K562 (cell line): ENCODE data around the gene MKLN1. TPM values are rescaled to one million over a fixed set of nuclear protein-coding genes. Genes with fewer than 3 reads are reported as not detected.

ENCODE experiments used
- HDAC1 ChIP-seq, 2 experiments: fragments of 450-650 bp; IDR thresholded peaks; 2 replicates each; pipeline ENCODE4 v1.6.1; 2016 to 2017; ENCODE audit warnings: inconsistent platforms in 1 of 2, mild to moderate bottlenecking in 1 of 2, moderate library complexity in 1 of 2
- NONO ChIP-seq, 2 experiments: fragments of 200-400 bp in 1 of 2; fragments of 450-650 bp in 1 of 2; formaldehyde crosslinking in 1 of 2; IDR thresholded peaks; 2 replicates each; pipeline ENCODE4 v1.6.1; 2017; ENCODE audit warnings: low read depth in 2 of 2, mild to moderate bottlenecking in 2 of 2, moderate library complexity in 2 of 2, low read length in 1 of 2
- RBM17 ChIP-seq: fragments of 200-400 bp; formaldehyde crosslinking; IDR thresholded peaks from 2 replicates; pipeline ENCODE4 v1.6.1; 2017; ENCODE audit warnings: low read depth, mild to moderate bottlenecking, low read length, borderline replicate concordance
- RNF2 ChIP-seq: sonication (generic); IDR thresholded peaks from 2 replicates; pipeline ENCODE4 v1.6.1; 2016
- SMAD2 ChIP-seq: fragments of 150-350 bp; IDR thresholded peaks from 2 replicates; pipeline ENCODE4 v1.6.1; 2014; ENCODE audit warnings: low read depth, mild to moderate bottlenecking, low read length
- YY1 ChIP-seq, 3 experiments: IDR thresholded peaks; 2 replicates each; pipeline ENCODE4 v1.6.1; 2011; ENCODE audit warnings: low read length in 2 of 3, mild to moderate bottlenecking in 2 of 3, moderate library complexity in 2 of 3, borderline replicate concordance in 1 of 3, control low read depth in 1 of 3, low read depth in 1 of 3; ENCODE audit not compliant: insufficient read depth in 3 of 3, insufficient replicate concordance in 2 of 3, control insufficient read depth in 1 of 3, insufficient read length in 1 of 3; ENCODE audit errors: extremely low read depth in 1 of 3
- ZNF277 ChIP-seq: fragments of 250-450 bp; sonication (Bioruptor Pico); IDR thresholded peaks from 2 replicates; pipeline ENCODE4 v1.8.0; 2022; ENCODE audit warnings: inconsistent platforms, mild to moderate bottlenecking, moderate library complexity, borderline replicate concordance
- polyA plus RNA-seq, 8 experiments: library from polyadenylated mRNA; depleted of rRNA in 4 of 8; stranded (reverse) in 5 of 8; unstranded in 3 of 8; fragments of >200 nt; fragmentation: Nextera tagmentation in 2 of 8; fragmentation: Illumina TruSeq in 1 of 8; extraction: Ambion mirVana in 2 of 8; extraction: Trizol in 1 of 8; gene quantifications; 2 replicates each; pipeline versions ENCODE4 v1.2.1 to v1.2.3, GENCODE V29; 2011 to 2014; ENCODE audit warnings: inconsistent platforms in 1 of 8, missing spikeins in 1 of 8
- total RNA-seq, 7 experiments: library from RNA; depleted of rRNA in 6 of 7; stranded (reverse); fragments of >200 nt in 6 of 7; fragmentation: Illumina TruSeq in 2 of 7; extraction: Trizol in 2 of 7; gene quantifications; 2 replicates each; pipeline versions ENCODE4 v1.2.1 to v1.2.3, GENCODE V29; 2011 to 2021; ENCODE audit warnings: low replicate concordance in 1 of 7
- TF ChIP-seq, protein P1 (sequence below): fragments of 450-650 bp; IDR thresholded peaks from 2 replicates; pipeline ENCODE4 v1.6.1; 2016

The MKLN1 gene
- total and polyA plus RNA-seq, 9 of the 15 experiments (the other 6 are each of a cell fraction or from before 2014, with no cell fraction given): 18.6 to 80.4 (median 56.0) TPM

GRCh38 chr7:131327626-131328376, at the start of gene MKLN1 (continued):
- TF ChIP-seq YY1 (IDR thresholded peaks at IDR 0.05; ENCODE audit: borderline replicate concordance in 1 of 3, control insufficient read depth in 1 of 3, extremely low read depth in 1 of 3, insufficient read depth in 3 of 3, insufficient read length in 1 of 3, insufficient replicate concordance in 2 of 3, low read depth in 1 of 3, low read length in 2 of 3): peak; percentile 95 to 98 (median 98)
- TF ChIP-seq, protein P1, sequence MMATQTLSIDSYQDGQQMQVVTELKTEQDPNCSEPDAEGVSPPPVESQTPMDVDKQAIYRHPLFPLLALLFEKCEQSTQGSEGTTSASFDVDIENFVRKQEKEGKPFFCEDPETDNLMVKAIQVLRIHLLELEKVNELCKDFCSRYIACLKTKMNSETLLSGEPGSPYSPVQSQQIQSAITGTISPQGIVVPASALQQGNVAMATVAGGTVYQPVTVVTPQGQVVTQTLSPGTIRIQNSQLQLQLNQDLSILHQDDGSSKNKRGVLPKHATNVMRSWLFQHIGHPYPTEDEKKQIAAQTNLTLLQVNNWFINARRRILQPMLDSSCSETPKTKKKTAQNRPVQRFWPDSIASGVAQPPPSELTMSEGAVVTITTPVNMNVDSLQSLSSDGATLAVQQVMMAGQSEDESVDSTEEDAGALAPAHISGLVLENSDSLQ: peak; percentile 79
- no peak for TF ChIP-seq SMAD2
- TF ChIP-seq NONO (IDR thresholded peaks at IDR 0.05; ENCODE audit: low read depth in 2 of 2, low read length in 1 of 2): peak; percentile 87 to 95; a peak in 3 of 4 replicates
- peak; percentile 13; the same call in 1 of the 2 replicates for TF ChIP-seq RNF2
- TF ChIP-seq ZNF277 (CRISPR knock-in tag): no peak
- peak in 1 of 2 experiments; percentile 54; a peak in 1 of 4 replicates for TF ChIP-seq HDAC1 (IDR thresholded peaks at IDR 0.05)
- no peak for TF ChIP-seq RBM17
- TF ChIP-seq, all 486 proteins: peak for 193
